HL-60 (cell line): ENCODE data around the gene ATRNL1.

Source experiments
- GABPA ChIP-seq: IDR thresholded peaks from 2 replicates; pipeline ENCODE4 v1.6.1; 2012; ENCODE audit warnings: low read depth
- POLR2AphosphoS5 ChIP-seq: IDR thresholded peaks from 2 replicates; pipeline ENCODE4 v1.6.1; 2012; ENCODE audit warnings: low read depth
- SPI1 ChIP-seq: IDR thresholded peaks from 2 replicates; pipeline ENCODE4 v1.6.1; 2012; ENCODE audit warnings: low read depth, mild to moderate bottlenecking, borderline replicate concordance
- TF ChIP-seq, protein P1 (sequence below): IDR thresholded peaks from one replicate; pipeline ENCODE4 v1.5.1; 2011; ENCODE audit warnings: low read length, control low read depth, inconsistent platforms; ENCODE audit not compliant: insufficient read depth
- TF ChIP-seq, protein P2 (sequence below): IDR thresholded peaks from 2 replicates; pipeline ENCODE4 v1.6.1; 2012; ENCODE audit warnings: low read depth; ENCODE audit not compliant: insufficient replicate concordance

DNA sequence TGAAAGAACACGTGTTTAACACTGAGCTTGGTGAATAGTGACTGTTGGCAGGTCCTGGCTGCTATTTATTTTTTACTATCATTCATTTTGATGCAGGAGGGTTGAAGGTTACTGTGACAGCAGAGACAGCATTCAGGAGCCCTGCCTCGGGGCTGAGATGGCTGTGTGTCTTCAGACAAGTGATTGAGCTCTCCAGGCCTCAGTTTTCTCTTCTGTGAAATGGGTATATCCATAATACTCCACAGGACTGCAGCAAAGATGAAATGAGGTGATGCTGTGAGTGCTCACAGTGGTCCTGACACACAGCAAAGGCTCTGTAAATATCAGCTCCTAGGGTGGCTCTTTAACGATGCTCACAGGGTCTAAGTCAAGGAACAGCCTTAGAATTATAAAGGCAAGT is 884.7 kb downstream of the ATRNL1 start:
- TF ChIP-seq, protein P1, sequence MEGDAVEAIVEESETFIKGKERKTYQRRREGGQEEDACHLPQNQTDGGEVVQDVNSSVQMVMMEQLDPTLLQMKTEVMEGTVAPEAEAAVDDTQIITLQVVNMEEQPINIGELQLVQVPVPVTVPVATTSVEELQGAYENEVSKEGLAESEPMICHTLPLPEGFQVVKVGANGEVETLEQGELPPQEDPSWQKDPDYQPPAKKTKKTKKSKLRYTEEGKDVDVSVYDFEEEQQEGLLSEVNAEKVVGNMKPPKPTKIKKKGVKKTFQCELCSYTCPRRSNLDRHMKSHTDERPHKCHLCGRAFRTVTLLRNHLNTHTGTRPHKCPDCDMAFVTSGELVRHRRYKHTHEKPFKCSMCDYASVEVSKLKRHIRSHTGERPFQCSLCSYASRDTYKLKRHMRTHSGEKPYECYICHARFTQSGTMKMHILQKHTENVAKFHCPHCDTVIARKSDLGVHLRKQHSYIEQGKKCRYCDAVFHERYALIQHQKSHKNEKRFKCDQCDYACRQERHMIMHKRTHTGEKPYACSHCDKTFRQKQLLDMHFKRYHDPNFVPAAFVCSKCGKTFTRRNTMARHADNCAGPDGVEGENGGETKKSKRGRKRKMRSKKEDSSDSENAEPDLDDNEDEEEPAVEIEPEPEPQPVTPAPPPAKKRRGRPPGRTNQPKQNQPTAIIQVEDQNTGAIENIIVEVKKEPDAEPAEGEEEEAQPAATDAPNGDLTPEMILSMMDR: no peak
- TF ChIP-seq POLR2AphosphoS5 (no peak), SPI1 (no peak), GABPA (no peak)
- TF ChIP-seq, protein P2, sequence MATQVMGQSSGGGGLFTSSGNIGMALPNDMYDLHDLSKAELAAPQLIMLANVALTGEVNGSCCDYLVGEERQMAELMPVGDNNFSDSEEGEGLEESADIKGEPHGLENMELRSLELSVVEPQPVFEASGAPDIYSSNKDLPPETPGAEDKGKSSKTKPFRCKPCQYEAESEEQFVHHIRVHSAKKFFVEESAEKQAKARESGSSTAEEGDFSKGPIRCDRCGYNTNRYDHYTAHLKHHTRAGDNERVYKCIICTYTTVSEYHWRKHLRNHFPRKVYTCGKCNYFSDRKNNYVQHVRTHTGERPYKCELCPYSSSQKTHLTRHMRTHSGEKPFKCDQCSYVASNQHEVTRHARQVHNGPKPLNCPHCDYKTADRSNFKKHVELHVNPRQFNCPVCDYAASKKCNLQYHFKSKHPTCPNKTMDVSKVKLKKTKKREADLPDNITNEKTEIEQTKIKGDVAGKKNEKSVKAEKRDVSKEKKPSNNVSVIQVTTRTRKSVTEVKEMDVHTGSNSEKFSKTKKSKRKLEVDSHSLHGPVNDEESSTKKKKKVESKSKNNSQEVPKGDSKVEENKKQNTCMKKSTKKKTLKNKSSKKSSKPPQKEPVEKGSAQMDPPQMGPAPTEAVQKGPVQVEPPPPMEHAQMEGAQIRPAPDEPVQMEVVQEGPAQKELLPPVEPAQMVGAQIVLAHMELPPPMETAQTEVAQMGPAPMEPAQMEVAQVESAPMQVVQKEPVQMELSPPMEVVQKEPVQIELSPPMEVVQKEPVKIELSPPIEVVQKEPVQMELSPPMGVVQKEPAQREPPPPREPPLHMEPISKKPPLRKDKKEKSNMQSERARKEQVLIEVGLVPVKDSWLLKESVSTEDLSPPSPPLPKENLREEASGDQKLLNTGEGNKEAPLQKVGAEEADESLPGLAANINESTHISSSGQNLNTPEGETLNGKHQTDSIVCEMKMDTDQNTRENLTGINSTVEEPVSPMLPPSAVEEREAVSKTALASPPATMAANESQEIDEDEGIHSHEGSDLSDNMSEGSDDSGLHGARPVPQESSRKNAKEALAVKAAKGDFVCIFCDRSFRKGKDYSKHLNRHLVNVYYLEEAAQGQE: no peak
